Bronchial epithelial cell (primary cell): ENCODE data around the gene USP32. TPM values are rescaled to one million over a fixed set of nuclear protein-coding genes. Genes with fewer than 3 reads are reported as not detected.
"Not testable (repeated sequence)": the region's sequence is repeated elsewhere in the genome, so short reads cannot be mapped to it uniquely, and the experiment has no call there.

Source experiments
- DNase-seq: peaks from one replicate; pipeline ENCODE4 v3.0.0-alpha.2; 2010; ENCODE audit warnings: low read depth
- FAIRE-seq: peaks from 2 replicates; lab custom pipeline; 2011; peaks lifted over from hg19 to GRCh38; lab: Jason Lieb, UNC
- H3K27me3 ChIP-seq: 2 replicates; pipeline ENCODE4 v1.5.1; 2011; ENCODE audit warnings: low read length; ENCODE audit not compliant: control insufficient read depth, insufficient read depth
- H3K36me3 ChIP-seq: 2 replicates; pipeline ENCODE4 v1.5.1; 2011; ENCODE audit warnings: low read length; ENCODE audit not compliant: control insufficient read depth, insufficient read depth
- H3K4me3 ChIP-seq: 2 replicates; pipeline ENCODE4 v1.5.1; 2011; ENCODE audit warnings: mild to moderate bottlenecking, low read depth, low read length, control low read depth
- CTCF ChIP-seq: IDR thresholded peaks from 2 replicates; pipeline ENCODE4 v1.5.1; 2011; ENCODE audit warnings: mild to moderate bottlenecking, moderate library complexity, low read length, control low read depth, inconsistent platforms; ENCODE audit not compliant: insufficient read depth, severe bottlenecking
- total RNA-seq: library from RNA; depleted of rRNA; stranded (reverse); fragments of >200 nt; gene quantifications from 2 replicates; pipeline ENCODE4 v1.2.1, GENCODE V29; 2014

Gene USP32
- total RNA-seq, 1 donor from 2014 or later, result 35.8 TPM

GRCh38 chr17:60388742-60389141 is 3.2 kb downstream of the USP32 start:
- no peaks in the 10 kb centered on the region for H3K27me3 ChIP-seq
- no peak for FAIRE-seq
- no peak overlapping the region for H3K4me3 ChIP-seq
- TF ChIP-seq CTCF, result no peak
- no peaks in the 10 kb centered on the region for H3K36me3 ChIP-seq
- no peak for DNase-seq

GRCh38 chr17:60387666-60388065 is 4.3 kb downstream of the USP32 start:
- DNase-seq, result no peak
- no peak for TF ChIP-seq CTCF
- no peaks in the 10 kb centered on the region for H3K36me3 ChIP-seq
- H3K27me3 ChIP-seq, result no peaks in the 10 kb centered on the region
- H3K4me3 ChIP-seq, result no peak overlapping the region
- no peak for FAIRE-seq

- FAIRE-seq, result no peak
- TF ChIP-seq CTCF, result no peak
- no peak for DNase-seq
- Histone ChIP-seq H3K27me3 (no peaks in the 10 kb centered on the region), H3K36me3 (no peaks in the 10 kb centered on the region), H3K4me3 (no peak overlapping the region)
Observed at GRCh38 chr17:60386147-60387058, 5.5 kb downstream of the USP32 start.

- FAIRE-seq, H3K4me3 ChIP-seq, DNase-seq, H3K27me3 ChIP-seq, H3K36me3 ChIP-seq: not testable (repeated sequence)
Observed at GRCh38 chr17:60384921-60385320, 7.0 kb downstream of the USP32 start.

- H3K4me3 ChIP-seq, result no peak overlapping the region
- TF ChIP-seq CTCF, result no peak
- H3K27me3 ChIP-seq, result no peaks in the 10 kb centered on the region
- FAIRE-seq, result no peak
- H3K36me3 ChIP-seq, result no peaks in the 10 kb centered on the region
- DNase-seq, result no peak
Observed at GRCh38 chr17:60383379-60383778, 8.6 kb downstream of the USP32 start.

- TF ChIP-seq CTCF, result no peak
- no peak overlapping the region for H3K4me3 ChIP-seq
- no peaks in the 10 kb centered on the region for H3K36me3 ChIP-seq
- DNase-seq (no peak), FAIRE-seq (no peak)
- no peaks in the 10 kb centered on the region for H3K27me3 ChIP-seq
Observed at GRCh38 chr17:60381958-60382357, 10.0 kb downstream of the USP32 start.

GRCh38 chr17:60379461-60379860 is 12.5 kb downstream of the USP32 start:
- H3K4me3 ChIP-seq, H3K36me3 ChIP-seq, DNase-seq, FAIRE-seq, H3K27me3 ChIP-seq: not testable (repeated sequence)

GRCh38 chr17:60378187-60378586 is 13.7 kb downstream of the USP32 start:
- not testable (repeated sequence) for FAIRE-seq, H3K36me3 ChIP-seq, DNase-seq

More at GRCh38 chr17:60378187-60378586, 13.7 kb downstream of the USP32 start:
- H3K27me3 ChIP-seq, H3K4me3 ChIP-seq: not testable (repeated sequence)
